Urinary bladder (tissue), 4 donors: ENCODE data around the gene TIA1. TPM values are rescaled to one million over a fixed set of nuclear protein-coding genes. Genes with fewer than 3 reads are reported as not detected.
"Not testable (repeated sequence)": the region's sequence is repeated elsewhere in the genome, so short reads cannot be mapped to it uniquely, and the experiment has no call there.

Experiments used
- DNase-seq: peaks from one replicate; pipeline ENCODE4 v3.0.0-alpha.2; 2015; ENCODE audit errors: extremely low spot score
- H3K27ac ChIP-seq: one replicate; pipeline ENCODE4 v1.5.1; 2013; ENCODE audit warnings: low read depth, mild to moderate bottlenecking, moderate library complexity
- H3K36me3 ChIP-seq: one replicate; pipeline ENCODE4 v1.6.1; 2013; ENCODE audit warnings: mild to moderate bottlenecking, moderate library complexity; ENCODE audit not compliant: insufficient read depth
- H3K4me1 ChIP-seq: one replicate; pipeline ENCODE4 v1.6.1; 2013; ENCODE audit warnings: mild to moderate bottlenecking, moderate library complexity; ENCODE audit not compliant: insufficient read depth
- H3K4me3 ChIP-seq: one replicate; pipeline ENCODE4 v1.5.1; 2013; ENCODE audit warnings: low read depth, low read length
- WGBS: extraction: QIAGEN DNeasy Blood & Tissue Kit; methylation state at CpG from one replicate; pipeline ENCODE4 v1.1.7; 2013; 5-methylcytosine and 5-hydroxymethylcytosine counted together
- polyA plus RNA-seq: library from polyadenylated mRNA; stranded (reverse); fragments of 200-250 nt; gene quantifications from one replicate; pipeline ENCODE4 v1.2.3, GENCODE V29; 2013
- small RNA-seq: library from RNA; depleted of rRNA; stranded (forward); fragments of <200 nt; gene quantifications from one replicate; pipeline ENCODE3, GENCODE V24; 2014
- total RNA-seq: library from RNA; depleted of rRNA; stranded (reverse); fragments of >200 nt; gene quantifications from one replicate; pipeline ENCODE4 v1.2.3, GENCODE V29; 2014
- donor health status: healthy with polysubstance abuse.
- donor health status: healthy.

TIA1 gene
- total and polyA plus RNA-seq, 2 donors, result 50.6 to 492 TPM

DNA sequence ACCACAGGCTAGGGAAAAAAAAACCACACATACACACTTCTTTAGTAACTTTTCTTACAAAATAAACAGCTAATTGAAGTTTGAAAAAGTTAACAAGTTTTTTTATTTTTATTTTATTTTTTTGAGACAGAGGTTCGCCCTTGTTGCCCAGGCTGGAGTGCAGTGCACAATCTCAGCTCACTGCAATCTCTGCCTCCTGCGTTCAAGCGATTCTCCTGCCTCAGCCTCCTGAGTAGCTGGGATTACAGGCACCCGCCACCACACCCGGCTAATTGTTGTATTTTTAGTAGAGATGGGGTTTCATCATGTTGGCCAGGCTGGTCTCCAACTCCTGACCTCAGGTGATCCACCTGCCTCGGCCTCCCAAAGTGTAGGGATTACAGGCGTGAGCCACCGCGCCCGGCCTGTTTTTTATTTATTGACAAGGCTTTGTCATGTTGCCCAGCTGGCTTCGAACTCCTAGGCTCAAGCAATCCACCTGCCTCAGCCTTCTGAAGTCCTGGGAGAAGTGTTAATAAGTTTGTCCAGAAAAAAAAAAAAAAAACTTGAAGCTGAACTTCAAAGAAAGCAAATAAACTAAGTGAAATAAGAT lies 78.7 kb downstream of the TIA1 start:
- H3K27ac ChIP-seq, DNase-seq, H3K4me3 ChIP-seq, H3K4me1 ChIP-seq, H3K36me3 ChIP-seq: not testable (repeated sequence)
- 95% methylated on average over 11 of the region's 11 CpGs for whole genome bisulfite sequencing

DNA sequence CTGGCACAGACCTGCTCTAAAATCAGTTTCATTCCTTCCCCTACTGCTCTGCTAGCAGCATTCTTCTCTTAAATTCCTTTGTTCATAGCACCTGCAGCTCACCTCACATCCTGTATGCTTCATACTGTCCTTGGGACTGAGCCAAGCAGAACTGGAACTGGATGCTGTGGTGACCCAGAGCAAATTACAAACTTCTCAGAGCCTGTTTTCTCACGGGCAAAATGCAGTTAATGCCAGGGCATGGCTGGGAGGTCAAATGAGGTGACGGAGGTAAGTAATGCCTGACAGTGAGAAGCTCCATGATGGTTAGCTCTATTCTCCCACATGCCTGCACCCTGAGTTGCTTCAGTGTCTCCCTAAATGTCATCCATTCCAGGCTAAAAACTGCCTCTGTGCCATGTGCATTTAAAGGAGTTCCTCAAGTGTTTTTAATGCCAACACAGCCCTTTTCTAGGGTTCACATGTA lies 87.3 kb downstream of the TIA1 start:
- no peak overlapping the region for H3K4me3 ChIP-seq
- no peaks in the 10 kb centered on the region for H3K4me1 ChIP-seq
- no peak overlapping the region for H3K27ac ChIP-seq
- 84% methylated on average over 2 of the region's 2 CpGs for WGBS
- no peak for DNase-seq
- no peaks in the 10 kb centered on the region for H3K36me3 ChIP-seq

DNA sequence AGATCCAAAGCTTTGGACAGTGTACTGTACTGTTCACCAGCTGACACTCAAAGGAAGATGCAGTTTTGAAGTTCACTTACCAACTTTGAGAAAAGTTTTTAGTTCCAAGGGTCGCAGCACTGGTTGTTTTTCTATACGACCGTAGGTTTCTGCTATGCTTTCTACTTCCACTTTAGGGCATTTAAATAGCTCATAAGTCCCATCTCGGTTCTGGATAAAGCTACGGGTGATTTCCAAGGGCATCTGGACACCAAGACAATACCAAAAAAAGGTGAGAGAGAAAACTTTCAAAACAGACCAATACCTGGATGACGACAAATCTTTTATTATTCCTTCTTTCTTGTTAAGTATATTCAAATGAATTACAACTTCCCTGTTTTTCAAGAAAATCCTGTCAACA lies 87.9 kb downstream of the TIA1 start:
- H3K36me3 ChIP-seq, result no peaks in the 10 kb centered on the region
- no peak for DNase-seq
- 90% methylated on average over 6 of the region's 6 CpGs for WGBS

More for the DNA sequence above, 87.9 kb downstream of the TIA1 start:
- Histone ChIP-seq H3K4me3 (no peak overlapping the region), H3K4me1 (no peaks in the 10 kb centered on the region), H3K27ac (no peak overlapping the region)

Small RNA genes within 50 kb of the gene (small RNA-seq; reads per million reads assigned to genes)
- gene AC016700.2 (not detected), gene MIR1285-2 (not detected)

Other genes starting within 250 kb of the TIA1 start
- 51.8 TPM for gene PCBP1, start 161.2 kb downstream of the TIA1 start, total RNA-seq
- gene PCBP1, start 161.2 kb downstream of the TIA1 start, polyA plus RNA-seq, result 370 TPM
- gene C2orf42, start 57.6 kb downstream of the TIA1 start, total RNA-seq, result 19.1 TPM
- 12.7 TPM for gene C2orf42, start 57.6 kb downstream of the TIA1 start, polyA plus RNA-seq
- gene PCYOX1, start 9.5 kb upstream of the TIA1 start, total RNA-seq, result 57.9 TPM
- gene PCYOX1, start 9.5 kb upstream of the TIA1 start, polyA plus RNA-seq, result 42.6 TPM
- gene SNRPG, start 45.1 kb upstream of the TIA1 start, total RNA-seq, result 95.0 TPM
- gene SNRPG, start 45.1 kb upstream of the TIA1 start, polyA plus RNA-seq, result 101 TPM
- 22.7 TPM for gene FAM136A, start 53.4 kb upstream of the TIA1 start, total RNA-seq
- gene FAM136A, start 53.4 kb upstream of the TIA1 start, polyA plus RNA-seq, result 26.3 TPM